Brain microvascular endothelial cell (primary cell): ENCODE data around the gene ALK.

Experiments used
- DNase-seq: peaks from one replicate; pipeline ENCODE4 v3.0.0-alpha.2; 2020
- H3K27ac ChIP-seq: fragments of 250-450 bp; sonication (Bioruptor Pico); 2 replicates; pipeline ENCODE4 v1.5.1; 2020; ENCODE audit warnings: mild to moderate bottlenecking, moderate library complexity
- H3K27me3 ChIP-seq: fragments of 250-450 bp; sonication (Bioruptor Pico); replicated peaks from 2 replicates; pipeline ENCODE4 v1.5.1; 2020; ENCODE audit warnings: mild to moderate bottlenecking
- H3K36me3 ChIP-seq: fragments of 250-450 bp; sonication (Bioruptor Pico); replicated peaks from 2 replicates; pipeline ENCODE4 v1.5.1; 2020; ENCODE audit warnings: mild to moderate bottlenecking
- H3K4me3 ChIP-seq: 2 replicates; pipeline ENCODE4 v1.5.1; 2011; ENCODE audit warnings: low read depth, mild to moderate bottlenecking, control low read depth, low read length, moderate library complexity
- in situ Hi-C: cut with HindIII; loops from 2 replicates; pipeline ENCODE4 v1.10.0; 2017; ENCODE audit warnings: low sequenced_read_pairs, low pct_ligation_motif_present
- TF ChIP-seq, protein P1 (sequence below): IDR thresholded peaks from 2 replicates; pipeline ENCODE4 v1.5.1; 2011; ENCODE audit warnings: low read depth, mild to moderate bottlenecking, moderate library complexity, low read length, control low read depth, inconsistent platforms; ENCODE audit errors: missing control alignments

The ALK gene

DNA sequence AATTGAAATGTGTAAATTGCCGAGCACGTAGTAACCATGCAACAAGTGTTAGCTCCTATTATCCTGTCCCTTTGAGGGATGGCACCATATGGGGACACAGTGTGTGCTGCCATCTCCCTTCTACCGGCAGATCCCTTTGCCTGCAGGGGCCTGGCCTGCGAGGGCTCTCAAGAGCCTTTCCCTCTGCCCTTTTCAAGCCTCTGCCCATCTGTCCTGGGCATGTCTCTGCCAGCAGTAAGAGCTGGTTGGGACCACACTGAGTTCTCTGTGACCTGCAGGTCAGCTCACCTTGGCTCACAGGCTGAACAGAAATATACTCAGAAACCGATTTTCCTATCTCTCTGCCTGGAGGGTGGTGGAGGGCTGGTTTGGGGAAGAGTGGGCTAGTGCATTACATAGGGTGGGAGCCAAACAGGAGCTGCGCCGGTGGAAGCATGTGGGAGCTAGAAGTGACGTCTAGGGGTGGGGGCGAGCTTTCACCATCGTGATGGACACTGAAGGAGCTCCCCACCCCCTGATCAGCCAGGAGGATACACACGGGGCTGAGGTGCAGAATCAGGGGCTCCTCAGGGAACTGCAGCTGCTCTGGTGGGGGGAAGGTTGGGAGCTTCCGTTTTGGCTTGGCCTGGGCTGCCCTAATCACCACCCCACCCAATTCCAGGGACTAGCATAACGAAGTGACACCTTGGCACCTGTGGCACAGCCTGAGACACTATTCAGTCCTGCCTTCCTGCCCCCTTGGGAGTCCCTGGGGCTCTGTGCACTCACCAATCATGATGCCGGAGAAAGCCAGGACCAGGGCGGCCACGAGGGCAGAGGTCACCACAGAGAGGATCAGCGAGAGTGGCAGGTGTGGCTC is 696.5 kb downstream of the ALK start:
- Histone ChIP-seq H3K36me3 (no peaks in the 10 kb centered on the region), H3K4me3 (no peak overlapping the region), H3K27me3 (peaks cover 6% of the 10 kb centered on the region), H3K27ac (no peak overlapping the region)
- TF ChIP-seq, protein P1, sequence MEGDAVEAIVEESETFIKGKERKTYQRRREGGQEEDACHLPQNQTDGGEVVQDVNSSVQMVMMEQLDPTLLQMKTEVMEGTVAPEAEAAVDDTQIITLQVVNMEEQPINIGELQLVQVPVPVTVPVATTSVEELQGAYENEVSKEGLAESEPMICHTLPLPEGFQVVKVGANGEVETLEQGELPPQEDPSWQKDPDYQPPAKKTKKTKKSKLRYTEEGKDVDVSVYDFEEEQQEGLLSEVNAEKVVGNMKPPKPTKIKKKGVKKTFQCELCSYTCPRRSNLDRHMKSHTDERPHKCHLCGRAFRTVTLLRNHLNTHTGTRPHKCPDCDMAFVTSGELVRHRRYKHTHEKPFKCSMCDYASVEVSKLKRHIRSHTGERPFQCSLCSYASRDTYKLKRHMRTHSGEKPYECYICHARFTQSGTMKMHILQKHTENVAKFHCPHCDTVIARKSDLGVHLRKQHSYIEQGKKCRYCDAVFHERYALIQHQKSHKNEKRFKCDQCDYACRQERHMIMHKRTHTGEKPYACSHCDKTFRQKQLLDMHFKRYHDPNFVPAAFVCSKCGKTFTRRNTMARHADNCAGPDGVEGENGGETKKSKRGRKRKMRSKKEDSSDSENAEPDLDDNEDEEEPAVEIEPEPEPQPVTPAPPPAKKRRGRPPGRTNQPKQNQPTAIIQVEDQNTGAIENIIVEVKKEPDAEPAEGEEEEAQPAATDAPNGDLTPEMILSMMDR, result no peak
- in situ Hi-C loops, result no loop called here
- no peak for DNase-seq

DNA sequence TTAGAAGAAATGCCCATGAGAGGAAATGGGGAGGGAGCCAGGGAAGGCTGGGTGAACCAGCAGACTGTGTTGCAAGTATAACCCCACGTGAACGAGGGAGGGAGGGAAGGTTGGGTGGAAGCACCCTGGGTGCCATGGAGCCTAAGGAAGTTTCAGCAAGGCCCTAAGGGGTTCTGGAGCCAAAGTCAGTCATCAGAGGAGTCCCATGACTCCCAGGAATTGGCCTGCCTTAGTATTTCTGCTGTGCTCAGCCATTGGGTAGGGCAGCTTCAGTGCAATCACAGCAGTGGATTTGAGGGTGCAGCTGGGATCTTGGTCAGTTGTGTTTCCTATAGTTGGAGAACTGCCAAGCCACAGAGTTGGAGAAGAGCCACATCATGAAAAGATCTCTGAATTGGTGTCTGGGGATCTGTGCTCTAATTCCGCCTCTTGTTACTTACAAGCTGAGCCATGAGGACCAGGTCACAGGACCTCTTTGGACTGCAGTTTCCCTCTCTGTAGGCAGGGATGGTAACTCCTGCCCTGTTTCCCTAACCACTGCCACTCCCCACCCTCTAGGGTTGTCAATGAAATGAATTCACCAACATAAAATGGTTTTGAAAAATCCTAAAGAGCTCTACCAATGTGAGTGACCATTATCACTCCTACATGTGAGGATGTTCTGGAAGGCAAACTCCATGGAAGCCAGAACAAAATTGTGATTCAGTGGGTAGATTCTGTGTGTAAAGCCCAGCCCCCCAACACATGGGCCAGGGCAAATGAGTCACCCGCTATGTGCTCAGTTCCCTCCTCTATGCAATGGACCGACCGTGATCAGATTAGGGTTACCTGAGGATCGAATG is 697.3 kb downstream of the ALK start:
- Histone ChIP-seq H3K36me3 (no peaks in the 10 kb centered on the region), H3K27ac (no peak overlapping the region), H3K4me3 (no peak overlapping the region), H3K27me3 (peaks cover 6% of the 10 kb centered on the region)
- peak; percentile 51 for DNase-seq
- in situ Hi-C loops, result no loop called here
- TF ChIP-seq, protein P1, result no peak

DNA sequence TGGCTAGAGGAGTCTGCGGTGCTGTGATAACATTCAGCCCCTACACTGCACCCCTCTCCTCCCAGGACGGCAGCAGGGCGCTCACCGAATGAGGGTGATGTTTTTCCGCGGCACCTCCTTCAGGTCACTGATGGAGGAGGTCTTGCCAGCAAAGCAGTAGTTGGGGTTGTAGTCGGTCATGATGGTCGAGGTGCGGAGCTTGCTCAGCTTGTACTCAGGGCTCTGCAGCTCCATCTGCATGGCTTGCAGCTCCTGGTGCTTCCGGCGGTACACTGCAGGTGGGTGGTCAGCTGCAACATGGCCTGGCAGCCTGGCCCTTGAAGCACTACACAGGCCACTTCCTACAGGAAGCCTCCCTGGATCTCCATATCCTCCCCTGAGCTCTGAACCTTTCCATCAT is 698.1 kb downstream of the ALK start:
- TF ChIP-seq, protein P1, result no peak
- Histone ChIP-seq H3K36me3 (no peaks in the 10 kb centered on the region), H3K27ac (no peak overlapping the region), H3K27me3 (peaks cover 5% of the 10 kb centered on the region), H3K4me3 (no peak overlapping the region)
- in situ Hi-C loops, result no loop called here
- no peak for DNase-seq

DNA sequence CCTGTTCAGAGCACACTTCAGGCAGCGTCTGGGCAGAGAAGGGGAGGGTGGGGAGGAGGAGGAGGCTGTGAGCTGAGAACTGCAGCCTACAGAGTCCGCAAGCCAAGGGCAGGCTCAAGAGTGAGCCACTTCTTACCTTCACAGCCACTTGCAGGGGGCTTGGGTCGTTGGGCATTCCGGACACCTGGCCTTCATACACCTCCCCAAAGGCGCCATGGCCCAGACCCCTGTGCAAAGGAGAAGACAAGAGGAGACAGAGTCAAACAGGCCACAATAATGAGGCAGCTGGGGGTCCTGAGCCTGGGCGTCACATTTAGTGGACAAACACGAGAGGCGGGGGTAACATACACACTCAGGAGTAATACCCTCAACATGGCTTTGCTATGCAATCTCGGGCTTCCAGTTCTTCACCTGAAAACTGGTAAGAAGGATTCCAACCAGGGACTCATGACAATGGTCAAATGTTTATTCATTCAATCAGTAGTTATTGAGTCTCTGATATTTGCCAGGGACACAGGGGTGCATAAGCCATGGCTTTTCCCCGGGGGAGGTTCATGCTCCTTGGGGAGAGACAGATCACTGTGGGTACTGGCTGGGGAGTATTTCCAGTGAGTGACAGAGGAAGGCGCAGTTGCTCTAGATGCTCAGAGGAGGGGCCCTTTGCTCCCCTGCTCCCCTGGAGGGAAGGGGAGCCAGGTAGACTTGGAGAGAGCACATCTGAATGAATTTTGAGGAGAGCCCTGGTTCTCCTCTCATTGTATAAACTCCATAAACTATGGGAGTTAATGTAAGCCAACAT is 698.8 kb downstream of the ALK start:
- Histone ChIP-seq H3K4me3 (no peak overlapping the region), H3K27ac (no peak overlapping the region), H3K27me3 (peaks cover 3% of the 10 kb centered on the region), H3K36me3 (no peaks in the 10 kb centered on the region)
- no peak for DNase-seq
- TF ChIP-seq, protein P1, result no peak
- in situ Hi-C loops, result no loop called here

GRCh38 chr2:29220506-29221270 is 700.7 kb downstream of the ALK start:
- peaks cover 3% of the 10 kb centered on the region for H3K27me3 ChIP-seq
- H3K36me3 ChIP-seq, result no peaks in the 10 kb centered on the region
- TF ChIP-seq, protein P1, result no peak
- no peak overlapping the region for H3K27ac ChIP-seq
- H3K4me3 ChIP-seq, result no peak overlapping the region
- in situ Hi-C loops, result no loop called here
- DNase-seq, result no peak
